ENCODE data around the gene AFAP1L2. TPM values are rescaled to one million over a fixed set of nuclear protein-coding genes. Genes with fewer than 3 reads are reported as not detected.

Gene AFAP1L2
- total and polyA plus RNA-seq, 2 donors (not counting 1 experiment from before 2014, with no cell fraction given) = 4.7 to 4.9 TPM

DNA sequence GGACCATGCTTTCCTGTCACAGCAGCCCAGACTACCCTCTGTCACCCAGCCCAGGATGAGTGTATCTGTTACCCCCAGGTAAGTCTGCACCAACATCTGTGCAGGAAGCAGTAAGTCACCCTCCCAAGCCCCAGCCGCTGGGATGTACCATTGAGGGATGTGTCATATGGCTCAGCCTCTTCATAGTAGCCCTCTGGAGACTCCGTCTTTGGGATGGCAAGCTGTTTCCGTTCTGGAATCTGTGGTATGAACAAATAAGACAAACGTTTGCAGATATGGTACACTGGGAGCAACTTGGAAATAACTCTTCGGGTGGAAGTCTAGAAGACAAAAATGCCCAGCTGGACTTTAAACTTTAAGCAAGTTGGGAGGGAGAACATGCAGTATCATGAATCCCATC, 81.3 kb downstream of the AFAP1L2 start:
- Histone ChIP-seq H3K36me3 (replicated peaks in 1 of 2; ENCODE audit: control extremely low read depth in 1 of 2, control insufficient read depth in 1 of 2, extremely low read depth in 1 of 2, insufficient read depth in 2 of 2, low read length in 1 of 2) (no peaks in the 10 kb centered on the region), H3K4me3 (ENCODE audit: control extremely low read depth in 1 of 5, extremely low read depth in 1 of 5, insufficient read depth in 1 of 5, low read depth in 2 of 5, low read length in 4 of 5) (no peak overlapping the region), H3K27me3 (replicated peaks in 1 of 4; ENCODE audit: control extremely low read depth in 1 of 4, control insufficient read depth in 3 of 4, insufficient read depth in 4 of 4, low read length in 3 of 4) (no peaks in the 10 kb centered on the region), H3K9me3 (ENCODE audit: control extremely low read depth in 1 of 3, control insufficient read depth in 2 of 3, insufficient read depth in 1 of 3, low read length in 2 of 3) (no peaks in the 10 kb centered on the region), H2AFZ (ENCODE audit: insufficient read depth, low read depth, low read length, poor library complexity, severe bottlenecking) (no peak overlapping the region), H3K79me2 (ENCODE audit: control insufficient read depth, insufficient read depth, low read length) (no peaks in the 10 kb centered on the region), H3K4me1 (ENCODE audit: control insufficient read depth in 2 of 2, insufficient read depth in 2 of 2, low read length in 2 of 2) (no peaks in the 10 kb centered on the region), H4K20me1 (ENCODE audit: control insufficient read depth, insufficient read depth, low read length, poor library complexity, severe bottlenecking) (no peaks in the 10 kb centered on the region), H3K27ac (ENCODE audit: low read length in 2 of 2) (no peak overlapping the region), H3K9ac (ENCODE audit: low read length) (no peak overlapping the region), H3K4me2 (replicated peaks; ENCODE audit: low read depth, low read length, poor library complexity, severe bottlenecking) (no peak overlapping the region)
- Mint-ChIP-seq H3K27ac (no peak overlapping the region), H3K27me3 (peaks cover under 1% of the 10 kb centered on the region), H3K4me3 (no peak overlapping the region), H3K9me3 (ENCODE audit: insufficient read depth) (no peaks in the 10 kb centered on the region), H3K4me1 (no peaks in the 10 kb centered on the region)
- DNase-seq = no peak
- POLR2A ChIA-PET = no interaction called here
- CTCF ChIA-PET = interaction anchor here (1.2 kb wide), 1 partner anchor 18 kb away, joined by 3 read pairs; no protein-coding TSS in a partner anchor
- intact Hi-C loops (cut with micrococcal nuclease) = no loop called here
- 93% methylated on average over 4 of the region's 5 CpGs for WGBS (ENCODE audit: insufficient coverage)
- no peak for TF ChIP-seq EZH2 (IDR thresholded peaks at IDR 0.05; ENCODE audit: borderline replicate concordance, insufficient read depth, low read depth, low read length, poor library complexity, severe bottlenecking)
- TF ChIP-seq, protein P1, sequence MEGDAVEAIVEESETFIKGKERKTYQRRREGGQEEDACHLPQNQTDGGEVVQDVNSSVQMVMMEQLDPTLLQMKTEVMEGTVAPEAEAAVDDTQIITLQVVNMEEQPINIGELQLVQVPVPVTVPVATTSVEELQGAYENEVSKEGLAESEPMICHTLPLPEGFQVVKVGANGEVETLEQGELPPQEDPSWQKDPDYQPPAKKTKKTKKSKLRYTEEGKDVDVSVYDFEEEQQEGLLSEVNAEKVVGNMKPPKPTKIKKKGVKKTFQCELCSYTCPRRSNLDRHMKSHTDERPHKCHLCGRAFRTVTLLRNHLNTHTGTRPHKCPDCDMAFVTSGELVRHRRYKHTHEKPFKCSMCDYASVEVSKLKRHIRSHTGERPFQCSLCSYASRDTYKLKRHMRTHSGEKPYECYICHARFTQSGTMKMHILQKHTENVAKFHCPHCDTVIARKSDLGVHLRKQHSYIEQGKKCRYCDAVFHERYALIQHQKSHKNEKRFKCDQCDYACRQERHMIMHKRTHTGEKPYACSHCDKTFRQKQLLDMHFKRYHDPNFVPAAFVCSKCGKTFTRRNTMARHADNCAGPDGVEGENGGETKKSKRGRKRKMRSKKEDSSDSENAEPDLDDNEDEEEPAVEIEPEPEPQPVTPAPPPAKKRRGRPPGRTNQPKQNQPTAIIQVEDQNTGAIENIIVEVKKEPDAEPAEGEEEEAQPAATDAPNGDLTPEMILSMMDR (IDR thresholded peaks at IDR 0.05) = no peak
- ATAC-seq (ENCODE audit: low read depth) = no peak

DNA sequence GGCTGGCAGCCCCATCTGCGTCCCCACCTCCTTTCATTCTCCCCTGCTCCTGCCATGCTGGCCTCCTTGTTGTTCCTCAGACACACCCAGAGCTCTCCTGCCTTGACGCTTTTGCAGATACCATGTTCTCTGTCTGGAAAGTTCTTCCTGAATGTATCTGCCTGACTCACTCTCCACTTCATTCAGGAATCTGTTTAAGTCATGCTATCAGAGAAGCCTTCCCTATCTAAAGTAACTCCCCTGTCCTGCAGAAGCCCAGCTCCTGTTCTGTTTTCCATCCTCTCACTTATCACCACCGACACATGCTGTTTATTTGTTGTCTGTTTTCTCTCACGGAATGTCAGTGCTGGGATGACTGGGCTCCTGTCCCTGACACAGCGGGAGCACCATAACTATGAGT, 82.0 kb downstream of the AFAP1L2 start:
- Mint-ChIP-seq H3K9me3 (ENCODE audit: insufficient read depth) (no peaks in the 10 kb centered on the region), H3K4me1 (no peaks in the 10 kb centered on the region), H3K27ac (no peak overlapping the region), H3K27me3 (peaks cover 3% of the 10 kb centered on the region), H3K4me3 (no peak overlapping the region)
- intact Hi-C loops (cut with micrococcal nuclease) = no loop called here
- H2AFZ ChIP-seq (ENCODE audit: insufficient read depth, low read depth, low read length, poor library complexity, severe bottlenecking) = no peak overlapping the region
- no peak overlapping the region for H3K27ac ChIP-seq (ENCODE audit: low read length in 2 of 2)
- no peaks in the 10 kb centered on the region for H3K27me3 ChIP-seq (replicated peaks in 1 of 4; ENCODE audit: control extremely low read depth in 1 of 4, control insufficient read depth in 3 of 4, insufficient read depth in 4 of 4, low read length in 3 of 4)
- H3K79me2 ChIP-seq (ENCODE audit: control insufficient read depth, insufficient read depth, low read length) = no peaks in the 10 kb centered on the region
- POLR2A ChIA-PET = no interaction called here
- H3K9ac ChIP-seq (ENCODE audit: low read length) = no peak overlapping the region
- CTCF ChIA-PET = interaction anchor here (1.2 kb wide), 1 partner anchor 18 kb away, joined by 3 read pairs; no protein-coding TSS in a partner anchor
- no peaks in the 10 kb centered on the region for H3K4me1 ChIP-seq (ENCODE audit: control insufficient read depth in 2 of 2, insufficient read depth in 2 of 2, low read length in 2 of 2)
- no peaks in the 10 kb centered on the region for H4K20me1 ChIP-seq (ENCODE audit: control insufficient read depth, insufficient read depth, low read length, poor library complexity, severe bottlenecking)
- ATAC-seq (ENCODE audit: low read depth) (no peak), DNase-seq (no peak)
- no peak overlapping the region for H3K4me3 ChIP-seq (ENCODE audit: control extremely low read depth in 1 of 5, extremely low read depth in 1 of 5, insufficient read depth in 1 of 5, low read depth in 2 of 5, low read length in 4 of 5)
- 88% methylated on average over 5 of the region's 5 CpGs for whole genome bisulfite sequencing (ENCODE audit: insufficient coverage)
- no peaks in the 10 kb centered on the region for H3K9me3 ChIP-seq (ENCODE audit: control extremely low read depth in 1 of 3, control insufficient read depth in 2 of 3, insufficient read depth in 1 of 3, low read length in 2 of 3)
- H3K4me2 ChIP-seq (replicated peaks; ENCODE audit: low read depth, low read length, poor library complexity, severe bottlenecking) = no peak overlapping the region
- no peaks in the 10 kb centered on the region for H3K36me3 ChIP-seq (replicated peaks in 1 of 2; ENCODE audit: control extremely low read depth in 1 of 2, control insufficient read depth in 1 of 2, extremely low read depth in 1 of 2, insufficient read depth in 2 of 2, low read length in 1 of 2)
- TF ChIP-seq EZH2 (IDR thresholded peaks at IDR 0.05; ENCODE audit: borderline replicate concordance, insufficient read depth, low read depth, low read length, poor library complexity, severe bottlenecking) = no peak
- TF ChIP-seq, protein P1 (IDR thresholded peaks at IDR 0.05) = no peak
